ENCODE data around the gene PIK3R1.
A peak's percentile ranks its signal among the peaks of the same experiment; 100 is the strongest.

The PIK3R1 gene

GRCh38 chr5:68215208-68215897 lies at the start of gene PIK3R1:
Gene PIK3R1, plus strand, starts transcription at chr5:68215756. Its CDS starts 10,920 bp downstream, at chr5:68226676.
- DNase-seq = peak; percentile 98

GRCh38 chr5:68167195-68167651 lies 48.3 kb upstream of the PIK3R1 start:
- DNase-seq = no peak

- DNase-seq = no peak
Measured at GRCh38 chr5:68169903-68170302, 45.7 kb upstream of the PIK3R1 start.

GRCh38 chr5:68170826-68171558 lies 44.6 kb upstream of the PIK3R1 start:
- DNase-seq = no peak

GRCh38 chr5:68172314-68172713 lies 43.2 kb upstream of the PIK3R1 start:
- DNase-seq = no peak

GRCh38 chr5:68173007-68173406 lies 42.5 kb upstream of the PIK3R1 start:
- DNase-seq = no peak

GRCh38 chr5:68176253-68176652 lies 39.3 kb upstream of the PIK3R1 start:
- DNase-seq = no peak

- no peak for DNase-seq
Measured at GRCh38 chr5:68176802-68177479, 38.6 kb upstream of the PIK3R1 start.

- no peak for DNase-seq
Measured at GRCh38 chr5:68177676-68178075, 37.9 kb upstream of the PIK3R1 start.

- peak; percentile 46 for DNase-seq
Measured at GRCh38 chr5:68178579-68178978, 37.0 kb upstream of the PIK3R1 start.

- no peak for DNase-seq
Measured at GRCh38 chr5:68180121-68181038, 35.2 kb upstream of the PIK3R1 start.

GRCh38 chr5:68181039-68181599 lies 34.4 kb upstream of the PIK3R1 start:
- DNase-seq = no peak

GRCh38 chr5:68182094-68182493 lies 33.5 kb upstream of the PIK3R1 start:
- peak; percentile 24 for DNase-seq

- DNase-seq = peak; percentile 10
Measured at GRCh38 chr5:68182534-68182933, 33.0 kb upstream of the PIK3R1 start.

GRCh38 chr5:68187268-68188055 lies 28.1 kb upstream of the PIK3R1 start:
- DNase-seq = peak; percentile 67

GRCh38 chr5:68189171-68189570 lies 26.4 kb upstream of the PIK3R1 start:
- DNase-seq = no peak

- DNase-seq = peak; percentile 84
Measured at GRCh38 chr5:68189613-68190012, 25.9 kb upstream of the PIK3R1 start.

GRCh38 chr5:68190619-68191018 lies 24.9 kb upstream of the PIK3R1 start:
- peak; percentile 15 for DNase-seq

- DNase-seq = no peak
Measured at GRCh38 chr5:68191083-68191791, 24.3 kb upstream of the PIK3R1 start.

GRCh38 chr5:68192679-68193060 lies 22.9 kb upstream of the PIK3R1 start:
- DNase-seq = no peak

Data from DMS53 (cell line).